DND-41 (cell line): Measurements from ENCODE around the gene ANGPTL3.

Source experiments
- EZH2 ChIP-seq: IDR thresholded peaks from 3 replicates; pipeline ENCODE4 v1.6.1; 2012; ENCODE audit warnings: borderline replicate concordance, low read depth, mild to moderate bottlenecking, moderate library complexity, low read length, inconsistent platforms; ENCODE audit not compliant: severe bottlenecking
- TF ChIP-seq, protein P1 (sequence below): IDR thresholded peaks from 2 replicates; pipeline ENCODE4 v1.5.1; 2012; ENCODE audit warnings: borderline replicate concordance, low read length, moderate library complexity, mild to moderate bottlenecking; ENCODE audit not compliant: poor library complexity, severe bottlenecking; ENCODE audit errors: extremely low read depth

DNA sequence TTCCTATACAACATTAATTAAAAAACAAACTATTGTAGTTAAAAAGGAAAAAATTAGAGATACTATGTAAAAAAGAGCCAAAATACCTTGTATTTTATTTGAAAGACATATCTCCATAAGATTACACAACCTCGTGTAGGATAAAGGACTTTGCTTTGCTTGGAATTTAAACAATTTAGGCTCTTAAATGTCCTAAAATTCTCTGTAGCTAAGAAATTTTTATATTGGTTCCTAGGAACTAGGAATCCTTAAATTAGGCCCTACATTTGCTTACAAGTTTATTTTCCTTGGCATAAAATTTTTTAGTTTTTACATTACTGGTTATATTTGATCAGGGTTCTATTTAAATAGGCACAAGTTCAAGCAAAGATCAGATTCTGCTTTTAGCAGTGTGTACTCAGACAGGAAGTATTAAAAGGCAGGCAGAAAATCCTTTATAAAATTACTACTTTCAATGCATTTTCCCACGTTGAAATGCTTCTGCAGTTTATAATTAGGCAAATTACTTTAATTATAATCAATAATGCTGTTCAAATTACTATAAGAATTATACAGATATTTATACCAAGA is 3.4 kb upstream of the ANGPTL3 start:
- TF ChIP-seq, protein P1, sequence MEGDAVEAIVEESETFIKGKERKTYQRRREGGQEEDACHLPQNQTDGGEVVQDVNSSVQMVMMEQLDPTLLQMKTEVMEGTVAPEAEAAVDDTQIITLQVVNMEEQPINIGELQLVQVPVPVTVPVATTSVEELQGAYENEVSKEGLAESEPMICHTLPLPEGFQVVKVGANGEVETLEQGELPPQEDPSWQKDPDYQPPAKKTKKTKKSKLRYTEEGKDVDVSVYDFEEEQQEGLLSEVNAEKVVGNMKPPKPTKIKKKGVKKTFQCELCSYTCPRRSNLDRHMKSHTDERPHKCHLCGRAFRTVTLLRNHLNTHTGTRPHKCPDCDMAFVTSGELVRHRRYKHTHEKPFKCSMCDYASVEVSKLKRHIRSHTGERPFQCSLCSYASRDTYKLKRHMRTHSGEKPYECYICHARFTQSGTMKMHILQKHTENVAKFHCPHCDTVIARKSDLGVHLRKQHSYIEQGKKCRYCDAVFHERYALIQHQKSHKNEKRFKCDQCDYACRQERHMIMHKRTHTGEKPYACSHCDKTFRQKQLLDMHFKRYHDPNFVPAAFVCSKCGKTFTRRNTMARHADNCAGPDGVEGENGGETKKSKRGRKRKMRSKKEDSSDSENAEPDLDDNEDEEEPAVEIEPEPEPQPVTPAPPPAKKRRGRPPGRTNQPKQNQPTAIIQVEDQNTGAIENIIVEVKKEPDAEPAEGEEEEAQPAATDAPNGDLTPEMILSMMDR, result no peak
- TF ChIP-seq EZH2, result no peak
